GM23338 (cell line): ENCODE data around the gene PAQR9. TPM values are rescaled to one million over a fixed set of nuclear protein-coding genes. Genes with fewer than 3 reads are reported as not detected.

Source experiments
- ETS1 ChIP-seq: IDR thresholded peaks from 2 replicates; pipeline ENCODE4 v1.6.1; 2016; ENCODE audit warnings: antibody characterized with exemption
- EZH2 ChIP-seq: fragments of 200-600 bp; sonication (generic); IDR thresholded peaks from one replicate; pipeline ENCODE4 v1.8.0; 2017; ENCODE audit warnings: antibody characterized with exemption, mild to moderate bottlenecking, low read depth; ENCODE audit not compliant: unreplicated experiment
- EZH2phosphoT487 ChIP-seq: fragments of 200-600 bp; sonication (generic); IDR thresholded peaks from one replicate; pipeline ENCODE4 v1.8.1; 2018; ENCODE audit warnings: antibody characterized with exemption; ENCODE audit not compliant: unreplicated experiment
- REST ChIP-seq: IDR thresholded peaks from one replicate; pipeline ENCODE4 v1.6.1; 2018; ENCODE audit warnings: antibody characterized with exemption; ENCODE audit not compliant: unreplicated experiment
- ZNF462 ChIP-seq: fragments of 250-450 bp; sonication (Bioruptor Pico); IDR thresholded peaks from 2 replicates; pipeline ENCODE4 v1.5.0; 2020; ENCODE audit warnings: mild to moderate bottlenecking, moderate library complexity
- polyA plus RNA-seq: library from polyadenylated mRNA; unstranded; fragments of >200 nt; fragmentation: Nextera tagmentation; extraction: Ambion mirVana; gene quantifications from 2 replicates; pipeline ENCODE4 v1.2.1, GENCODE V29; 2016
- total RNA-seq: library from RNA; depleted of rRNA; stranded (reverse); fragments of >200 nt; shearing (Covaris generic); gene quantifications from 2 replicates; pipeline ENCODE4 v1.2.3, GENCODE V29; 2014

PAQR9 gene
- total and polyA plus RNA-seq, 2 experiments from 2014 or later: 2.0 to 2.3 TPM

GRCh38 chr3:143002727-143003126 lies 39.3 kb upstream of the PAQR9 start (continued):
- TF ChIP-seq ZNF462 (CRISPR knock-in tag): no peak
- TF ChIP-seq REST: no peak
- no peak for TF ChIP-seq ETS1
- no peak for TF ChIP-seq EZH2
- no peak for TF ChIP-seq EZH2phosphoT487
